HG03354 (cell line): Measurements from ENCODE around the gene PTGER3.
"Not testable (repeated sequence)": the region's sequence is repeated elsewhere in the genome, so short reads cannot be mapped to it uniquely, and the experiment has no call there.

ENCODE experiments used
- ATAC-seq: cut with Tn5 transposase; IDR thresholded peaks from one replicate; pipeline ENCODE4 v1.9.1; 2021; ENCODE audit warnings: mild to moderate bottlenecking; ENCODE audit not compliant: unreplicated experiment, poor library complexity, severe bottlenecking

Gene PTGER3

GRCh38 chr1:70966018-70966638, 81.5 kb downstream of the PTGER3 start:
- peak; percentile 81 for ATAC-seq

GRCh38 chr1:70963374-70963773, 84.2 kb downstream of the PTGER3 start:
- no peak for ATAC-seq

GRCh38 chr1:70961374-70961975, 86.1 kb downstream of the PTGER3 start:
- no peak for ATAC-seq

- no peak for ATAC-seq
Measured at GRCh38 chr1:70948396-70949017, 99.1 kb downstream of the PTGER3 start.

- no peak for ATAC-seq
Measured at GRCh38 chr1:70947835-70948234, 99.8 kb downstream of the PTGER3 start.

GRCh38 chr1:70945676-70946075, 101.9 kb downstream of the PTGER3 start:
- ATAC-seq = no peak

GRCh38 chr1:70945251-70945650, 102.4 kb downstream of the PTGER3 start:
- no peak for ATAC-seq

GRCh38 chr1:70941563-70941962, 106.1 kb downstream of the PTGER3 start:
- ATAC-seq = no peak

- ATAC-seq = not testable (repeated sequence)
Measured at GRCh38 chr1:70940398-70940797, 107.2 kb downstream of the PTGER3 start.

GRCh38 chr1:70934194-70934961, 113.2 kb downstream of the PTGER3 start:
- no peak for ATAC-seq

- no peak for ATAC-seq
Measured at GRCh38 chr1:70930062-70930461, 117.6 kb downstream of the PTGER3 start.

- no peak for ATAC-seq
Measured at GRCh38 chr1:70922196-70922595, 125.4 kb downstream of the PTGER3 start.
